Neural progenitor cell (in vitro differentiated cells): ENCODE results near the gene OR52K1.

Experiments used
- EZH2 ChIP-seq: fragments of 200-600 bp; sonication (generic); IDR thresholded peaks from 2 replicates; pipeline ENCODE4 v1.6.1; 2017; ENCODE audit warnings: antibody characterized with exemption, mild to moderate bottlenecking, moderate library complexity
- EZH2phosphoT487 ChIP-seq: fragments of 200-600 bp; sonication (generic); IDR thresholded peaks from 2 replicates; pipeline ENCODE4 v1.6.1; 2017; ENCODE audit warnings: antibody characterized with exemption
- TF ChIP-seq, protein P1 (sequence below): fragments of 200-600 bp; sonication (generic); IDR thresholded peaks from 2 replicates; pipeline ENCODE4 v1.5.1; 2017; ENCODE audit warnings: antibody characterized with exemption, mild to moderate bottlenecking

GRCh38 chr11:4514196-4514595, 31.8 kb downstream of the OR52K1 start:
- TF ChIP-seq, protein P1, sequence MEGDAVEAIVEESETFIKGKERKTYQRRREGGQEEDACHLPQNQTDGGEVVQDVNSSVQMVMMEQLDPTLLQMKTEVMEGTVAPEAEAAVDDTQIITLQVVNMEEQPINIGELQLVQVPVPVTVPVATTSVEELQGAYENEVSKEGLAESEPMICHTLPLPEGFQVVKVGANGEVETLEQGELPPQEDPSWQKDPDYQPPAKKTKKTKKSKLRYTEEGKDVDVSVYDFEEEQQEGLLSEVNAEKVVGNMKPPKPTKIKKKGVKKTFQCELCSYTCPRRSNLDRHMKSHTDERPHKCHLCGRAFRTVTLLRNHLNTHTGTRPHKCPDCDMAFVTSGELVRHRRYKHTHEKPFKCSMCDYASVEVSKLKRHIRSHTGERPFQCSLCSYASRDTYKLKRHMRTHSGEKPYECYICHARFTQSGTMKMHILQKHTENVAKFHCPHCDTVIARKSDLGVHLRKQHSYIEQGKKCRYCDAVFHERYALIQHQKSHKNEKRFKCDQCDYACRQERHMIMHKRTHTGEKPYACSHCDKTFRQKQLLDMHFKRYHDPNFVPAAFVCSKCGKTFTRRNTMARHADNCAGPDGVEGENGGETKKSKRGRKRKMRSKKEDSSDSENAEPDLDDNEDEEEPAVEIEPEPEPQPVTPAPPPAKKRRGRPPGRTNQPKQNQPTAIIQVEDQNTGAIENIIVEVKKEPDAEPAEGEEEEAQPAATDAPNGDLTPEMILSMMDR, result no peak
- no peak for TF ChIP-seq EZH2
- TF ChIP-seq EZH2phosphoT487, result no peak
